AG09309 (cell line): ENCODE data around the gene MED12L.

Experiments
- DNase-seq: peaks from one replicate; pipeline ENCODE4 v3.0.0-alpha.2; 2010; ENCODE audit warnings: low read depth
- H3K4me3 ChIP-seq: 2 replicates; pipeline ENCODE4 v1.5.1; 2011; ENCODE audit warnings: mild to moderate bottlenecking, low read depth, low read length, moderate library complexity; ENCODE audit not compliant: control insufficient read depth
- TF ChIP-seq, protein P1 (sequence below): IDR thresholded peaks from 2 replicates; pipeline ENCODE4 v1.5.1; 2011; ENCODE audit warnings: mild to moderate bottlenecking, low read depth, low read length, inconsistent platforms; ENCODE audit not compliant: insufficient read depth, control insufficient read depth; ENCODE audit errors: missing control alignments

Gene MED12L

DNA sequence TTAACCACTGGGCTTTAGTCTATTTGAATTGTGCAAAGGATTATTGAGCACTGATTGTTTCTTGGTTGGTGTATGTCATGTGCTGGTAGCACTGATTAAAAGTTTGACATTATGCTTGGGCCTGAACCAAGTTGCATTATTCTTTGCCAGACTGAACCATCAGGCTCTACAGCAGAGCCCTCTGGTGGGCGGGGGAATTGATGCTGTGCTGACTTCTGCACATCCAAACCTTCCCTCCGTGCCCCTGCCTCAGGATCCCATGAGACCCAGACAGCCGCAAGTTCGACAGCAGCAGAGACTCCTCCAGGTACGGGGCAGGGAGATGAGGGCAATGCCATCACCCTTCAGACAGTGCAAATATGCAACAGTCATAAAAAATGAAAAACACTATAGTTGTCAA is 327.5 kb downstream of the MED12L start:
- DNase-seq: no peak
- TF ChIP-seq, protein P1, sequence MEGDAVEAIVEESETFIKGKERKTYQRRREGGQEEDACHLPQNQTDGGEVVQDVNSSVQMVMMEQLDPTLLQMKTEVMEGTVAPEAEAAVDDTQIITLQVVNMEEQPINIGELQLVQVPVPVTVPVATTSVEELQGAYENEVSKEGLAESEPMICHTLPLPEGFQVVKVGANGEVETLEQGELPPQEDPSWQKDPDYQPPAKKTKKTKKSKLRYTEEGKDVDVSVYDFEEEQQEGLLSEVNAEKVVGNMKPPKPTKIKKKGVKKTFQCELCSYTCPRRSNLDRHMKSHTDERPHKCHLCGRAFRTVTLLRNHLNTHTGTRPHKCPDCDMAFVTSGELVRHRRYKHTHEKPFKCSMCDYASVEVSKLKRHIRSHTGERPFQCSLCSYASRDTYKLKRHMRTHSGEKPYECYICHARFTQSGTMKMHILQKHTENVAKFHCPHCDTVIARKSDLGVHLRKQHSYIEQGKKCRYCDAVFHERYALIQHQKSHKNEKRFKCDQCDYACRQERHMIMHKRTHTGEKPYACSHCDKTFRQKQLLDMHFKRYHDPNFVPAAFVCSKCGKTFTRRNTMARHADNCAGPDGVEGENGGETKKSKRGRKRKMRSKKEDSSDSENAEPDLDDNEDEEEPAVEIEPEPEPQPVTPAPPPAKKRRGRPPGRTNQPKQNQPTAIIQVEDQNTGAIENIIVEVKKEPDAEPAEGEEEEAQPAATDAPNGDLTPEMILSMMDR: no peak

DNA sequence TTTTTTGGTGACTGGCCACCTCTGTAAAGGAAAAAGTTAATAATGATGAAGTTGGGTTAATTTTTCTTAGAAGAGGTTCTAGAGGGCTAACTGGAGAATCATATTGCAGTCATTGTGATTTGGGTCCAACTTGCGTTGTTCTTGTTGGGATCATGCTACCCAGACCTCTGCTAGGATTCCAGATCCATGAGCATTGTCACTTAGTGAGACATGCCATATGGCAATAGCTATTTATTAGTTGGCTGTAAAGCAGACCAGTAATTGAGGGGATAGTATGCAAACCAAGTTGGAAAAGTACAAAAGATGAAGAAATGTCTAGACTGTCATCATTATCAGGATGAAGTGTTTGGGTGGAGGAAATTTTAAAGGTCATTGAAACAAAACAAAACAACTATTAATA is 329.8 kb downstream of the MED12L start:
- H3K4me3 ChIP-seq: no peak overlapping the region
- DNase-seq: no peak
- TF ChIP-seq, protein P1: no peak

More for the DNA sequence above, 327.5 kb downstream of the MED12L start:
- H3K4me3 ChIP-seq: no peak overlapping the region

GRCh38 chr3:151419806-151420205 is 334.3 kb downstream of the MED12L start:
- TF ChIP-seq, protein P1: no peak
- no peak for DNase-seq
- H3K4me3 ChIP-seq: no peak overlapping the region

GRCh38 chr3:151421938-151422337 is 336.5 kb downstream of the MED12L start:
- TF ChIP-seq, protein P1: no peak
- H3K4me3 ChIP-seq: no peak overlapping the region
- no peak for DNase-seq

- TF ChIP-seq, protein P1: no peak
- DNase-seq: no peak
- H3K4me3 ChIP-seq: no peak overlapping the region
Measured at GRCh38 chr3:151423091-151423490, 337.6 kb downstream of the MED12L start.

DNA sequence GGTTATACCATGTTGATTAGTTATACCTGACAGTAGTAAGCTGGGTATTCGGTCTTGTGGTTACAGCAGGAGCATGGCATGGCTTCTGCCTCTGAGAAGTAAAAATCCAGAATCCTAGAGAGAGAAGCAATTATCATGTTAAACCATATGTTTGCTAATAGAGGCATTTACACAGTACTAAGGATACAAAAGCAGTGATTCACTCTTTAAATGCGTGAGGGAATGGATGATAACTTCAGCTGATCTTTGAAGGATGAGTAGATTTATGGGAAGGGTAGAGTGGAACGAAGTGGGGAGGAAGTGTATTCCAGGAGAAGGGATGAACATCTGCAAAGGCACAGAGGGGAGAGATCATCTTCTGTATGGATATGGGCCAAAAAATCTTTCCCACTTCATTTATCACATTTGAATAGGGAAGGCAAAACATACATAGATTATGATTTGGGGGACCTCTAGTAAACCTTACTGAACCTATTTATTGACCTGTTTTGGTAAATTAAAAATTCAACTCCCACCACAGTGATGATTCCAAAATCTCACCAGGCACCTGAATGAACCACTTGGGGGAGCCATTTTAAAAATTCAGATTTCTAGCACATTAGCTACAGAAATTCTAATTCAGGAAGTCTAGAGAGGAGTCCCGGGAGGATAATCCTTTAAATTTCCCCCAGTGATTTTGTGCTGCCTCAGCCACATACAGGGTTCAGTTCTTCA is 340.3 kb downstream of the MED12L start:
- no peak for DNase-seq
- TF ChIP-seq, protein P1: peak; percentile 22

GRCh38 chr3:151426341-151426657 is 340.8 kb downstream of the MED12L start:
- H3K4me3 ChIP-seq: no peak overlapping the region
- TF ChIP-seq, protein P1: no peak
- DNase-seq: no peak

More for the DNA sequence above, 340.3 kb downstream of the MED12L start:
- no peak overlapping the region for H3K4me3 ChIP-seq
